ENCODE measurements around the gene TMEM145.

- TF ChIP-seq, protein P1, sequence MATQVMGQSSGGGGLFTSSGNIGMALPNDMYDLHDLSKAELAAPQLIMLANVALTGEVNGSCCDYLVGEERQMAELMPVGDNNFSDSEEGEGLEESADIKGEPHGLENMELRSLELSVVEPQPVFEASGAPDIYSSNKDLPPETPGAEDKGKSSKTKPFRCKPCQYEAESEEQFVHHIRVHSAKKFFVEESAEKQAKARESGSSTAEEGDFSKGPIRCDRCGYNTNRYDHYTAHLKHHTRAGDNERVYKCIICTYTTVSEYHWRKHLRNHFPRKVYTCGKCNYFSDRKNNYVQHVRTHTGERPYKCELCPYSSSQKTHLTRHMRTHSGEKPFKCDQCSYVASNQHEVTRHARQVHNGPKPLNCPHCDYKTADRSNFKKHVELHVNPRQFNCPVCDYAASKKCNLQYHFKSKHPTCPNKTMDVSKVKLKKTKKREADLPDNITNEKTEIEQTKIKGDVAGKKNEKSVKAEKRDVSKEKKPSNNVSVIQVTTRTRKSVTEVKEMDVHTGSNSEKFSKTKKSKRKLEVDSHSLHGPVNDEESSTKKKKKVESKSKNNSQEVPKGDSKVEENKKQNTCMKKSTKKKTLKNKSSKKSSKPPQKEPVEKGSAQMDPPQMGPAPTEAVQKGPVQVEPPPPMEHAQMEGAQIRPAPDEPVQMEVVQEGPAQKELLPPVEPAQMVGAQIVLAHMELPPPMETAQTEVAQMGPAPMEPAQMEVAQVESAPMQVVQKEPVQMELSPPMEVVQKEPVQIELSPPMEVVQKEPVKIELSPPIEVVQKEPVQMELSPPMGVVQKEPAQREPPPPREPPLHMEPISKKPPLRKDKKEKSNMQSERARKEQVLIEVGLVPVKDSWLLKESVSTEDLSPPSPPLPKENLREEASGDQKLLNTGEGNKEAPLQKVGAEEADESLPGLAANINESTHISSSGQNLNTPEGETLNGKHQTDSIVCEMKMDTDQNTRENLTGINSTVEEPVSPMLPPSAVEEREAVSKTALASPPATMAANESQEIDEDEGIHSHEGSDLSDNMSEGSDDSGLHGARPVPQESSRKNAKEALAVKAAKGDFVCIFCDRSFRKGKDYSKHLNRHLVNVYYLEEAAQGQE (IDR thresholded peaks at IDR 0.05; ENCODE audit: insufficient read depth in 1 of 2, low read depth in 2 of 2, low read length in 2 of 2), result no peak
- TF ChIP-seq SIN3A (IDR thresholded peaks at IDR 0.05; ENCODE audit: borderline replicate concordance, insufficient read depth, low read length) (no peak), POLR2AphosphoS5 (IDR thresholded peaks at IDR 0.05; ENCODE audit: low read depth, low read length) (no peak; the same call in 1 of the 2 replicates), TAF1 (IDR thresholded peaks at IDR 0.05; ENCODE audit: borderline replicate concordance, insufficient read depth, low read length) (no peak)
Measured at GRCh38 chr19:42274065-42274682, 38.9 kb upstream of the TMEM145 start.
